Fibroblast of peridontal ligament (primary cell): ENCODE data around the gene NEGR1.

Source experiments
- DNase-seq: peaks from one replicate; pipeline ENCODE4 v3.0.0-alpha.2; 2010; ENCODE audit errors: extremely low read depth

The NEGR1 gene

GRCh38 chr1:71473331-71473730 is 809.0 kb downstream of the NEGR1 start:
- DNase-seq = no peak

GRCh38 chr1:71465093-71465492 is 817.2 kb downstream of the NEGR1 start:
- DNase-seq = no peak

GRCh38 chr1:71464016-71464415 is 818.3 kb downstream of the NEGR1 start:
- no peak for DNase-seq

GRCh38 chr1:71463144-71463543 is 819.2 kb downstream of the NEGR1 start:
- DNase-seq = no peak

DNA sequence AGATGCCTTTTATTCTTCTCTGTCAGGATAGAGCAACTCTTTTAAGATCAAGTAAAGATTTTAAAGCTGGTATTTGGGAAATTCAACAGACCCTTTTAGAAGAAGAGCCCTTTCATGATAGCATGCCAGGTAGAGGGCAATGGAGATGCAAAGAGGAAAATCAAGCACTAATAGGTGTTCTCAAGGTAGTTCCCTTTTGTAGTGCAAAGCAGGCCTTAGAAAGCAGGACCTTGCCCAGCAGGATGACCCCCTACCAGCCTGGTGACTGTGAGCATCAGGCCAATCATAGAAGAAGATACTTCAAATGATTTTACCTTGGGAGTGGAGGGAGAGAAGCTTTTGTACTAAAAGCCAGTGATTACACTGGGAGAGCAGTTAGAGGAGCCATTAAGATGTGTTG is 820.1 kb downstream of the NEGR1 start:
- DNase-seq = no peak

- DNase-seq = no peak
These were observed 820.9 kb downstream of the NEGR1 start for GRCh38 chr1:71461416-71461815.

GRCh38 chr1:71448444-71448843 is 833.9 kb downstream of the NEGR1 start:
- DNase-seq = no peak

DNA sequence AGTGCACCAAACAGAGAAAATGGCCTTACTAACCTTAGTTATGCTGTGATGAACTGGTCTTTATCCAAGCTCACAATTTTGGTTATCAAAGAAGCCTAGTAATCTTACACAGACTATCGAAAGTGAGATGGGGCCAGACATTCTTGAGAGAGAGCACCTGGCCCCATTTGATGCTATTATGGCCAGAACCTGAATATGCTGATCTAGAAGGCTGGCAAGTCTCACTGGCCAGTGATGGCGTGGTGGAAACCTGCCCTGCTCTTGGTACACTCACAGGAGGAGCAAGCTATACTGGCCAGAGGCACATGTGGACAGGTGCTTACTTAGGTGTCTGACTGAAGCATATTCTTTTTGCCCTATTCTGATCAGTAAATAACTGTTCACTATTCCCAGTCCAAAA is 843.7 kb downstream of the NEGR1 start:
- no peak for DNase-seq

DNA sequence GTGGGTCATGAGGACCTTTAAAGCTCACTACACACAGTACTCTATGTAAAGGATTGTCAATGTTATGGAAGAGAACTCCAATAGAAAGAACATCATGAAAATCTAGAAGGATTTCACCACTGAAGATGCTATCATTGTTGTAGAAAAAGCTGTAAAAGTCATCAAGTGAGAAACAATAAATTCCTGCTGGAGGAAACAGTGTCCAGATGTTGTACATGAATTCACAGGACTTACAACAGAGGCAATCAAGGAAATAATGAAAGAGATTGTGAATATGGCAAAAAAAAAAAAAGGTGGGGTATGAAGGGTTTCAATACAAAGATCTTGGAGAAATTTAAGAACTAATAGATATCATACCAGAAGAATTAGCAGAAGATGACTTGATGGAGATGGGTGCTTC is 846.4 kb downstream of the NEGR1 start:
- DNase-seq = no peak

DNA sequence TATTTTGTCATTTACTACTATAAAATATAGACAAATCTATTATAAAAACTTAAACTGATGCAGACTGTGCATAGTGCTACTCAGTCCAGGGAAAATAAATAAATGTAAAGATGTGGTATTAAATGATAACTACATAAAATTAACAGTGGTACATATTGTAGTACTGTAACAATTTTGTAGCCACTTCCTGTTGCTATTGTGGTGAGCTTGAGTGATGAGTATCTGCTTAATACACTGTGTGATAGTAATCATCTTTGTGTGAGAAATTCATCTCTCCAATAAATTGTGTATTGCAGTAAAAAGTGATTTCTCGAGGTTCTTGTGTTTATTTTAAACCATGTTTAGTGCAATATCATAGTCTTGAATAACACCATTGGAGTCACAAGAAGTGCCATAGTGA is 848.1 kb downstream of the NEGR1 start:
- no peak for DNase-seq

DNA sequence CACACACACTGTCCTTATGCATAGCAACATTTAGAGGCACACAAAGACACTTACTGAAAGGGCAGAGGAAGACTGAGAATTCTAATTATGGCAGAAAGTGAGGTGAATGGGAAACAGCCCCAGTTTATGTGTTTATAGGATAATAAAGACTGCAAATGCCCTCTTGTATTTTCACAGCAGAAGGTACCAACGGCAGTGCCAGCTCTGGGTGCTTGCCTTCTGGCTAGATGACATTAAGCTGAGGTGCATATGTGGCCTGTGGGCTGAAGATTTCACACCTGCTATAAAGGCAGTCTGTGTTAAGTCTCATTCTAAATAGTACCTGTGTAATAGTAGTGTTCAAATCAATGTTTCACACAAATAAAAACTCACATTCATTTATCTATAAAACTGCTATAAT is 854.3 kb downstream of the NEGR1 start:
- DNase-seq = no peak

GRCh38 chr1:71427066-71427465 is 855.3 kb downstream of the NEGR1 start:
- DNase-seq = no peak

DNA sequence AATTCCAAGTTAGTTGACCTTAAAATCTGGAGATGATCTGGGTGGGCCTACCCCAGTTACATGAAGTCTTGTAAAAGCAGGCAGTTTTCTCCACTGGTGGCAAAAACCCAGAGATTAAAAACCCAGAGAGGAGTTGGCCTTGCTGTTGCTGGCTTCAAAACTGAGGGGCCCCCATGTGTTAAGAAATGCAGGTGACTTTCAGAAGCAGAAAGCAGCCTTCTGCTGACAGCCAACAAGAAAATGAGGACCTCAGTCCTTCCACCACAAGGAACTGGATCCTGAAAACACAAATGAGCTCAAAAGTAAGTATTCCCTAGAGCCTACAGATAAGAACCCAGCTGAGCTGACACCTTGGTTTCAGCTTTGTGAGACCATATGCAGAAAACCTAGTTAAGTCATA is 857.8 kb downstream of the NEGR1 start:
- no peak for DNase-seq

GRCh38 chr1:71422221-71422620 is 860.1 kb downstream of the NEGR1 start:
- DNase-seq = no peak

GRCh38 chr1:71417421-71417820 is 864.9 kb downstream of the NEGR1 start:
- no peak for DNase-seq

- DNase-seq = no peak
These were observed 868.2 kb downstream of the NEGR1 start for GRCh38 chr1:71414179-71414578.

DNA sequence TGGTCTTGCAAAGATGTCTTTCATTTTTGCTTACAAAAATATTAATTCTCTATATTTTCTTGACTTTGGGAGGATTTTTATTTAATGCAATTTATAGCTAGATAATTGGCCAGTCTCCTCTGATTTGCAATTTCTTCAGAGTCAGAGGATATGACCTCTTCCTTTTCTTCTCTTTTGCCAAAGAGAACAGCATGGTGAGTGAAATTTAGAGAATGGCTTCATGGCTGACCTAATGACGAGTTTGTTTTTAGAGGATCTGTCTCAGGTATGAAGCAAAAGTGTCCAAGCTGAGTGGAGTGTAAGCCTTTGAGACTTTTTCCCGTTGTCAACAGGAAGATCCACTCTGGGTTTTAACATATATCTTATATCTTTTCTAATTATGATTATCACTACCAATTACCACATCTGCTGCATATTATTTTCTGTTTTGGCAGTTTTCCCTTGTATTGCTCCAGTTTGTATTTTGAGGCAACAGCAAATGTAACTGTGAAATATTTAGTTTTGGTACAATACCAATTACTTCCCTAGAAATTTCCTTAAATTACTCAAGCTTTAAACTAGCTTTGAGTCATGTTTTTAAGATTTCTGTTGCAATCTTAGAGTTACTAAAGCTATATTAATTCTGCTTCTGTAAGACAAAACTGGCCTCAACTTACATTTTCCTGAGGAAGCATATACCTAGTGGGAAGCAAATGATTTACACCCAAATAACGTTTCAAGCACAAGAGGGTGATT is 868.7 kb downstream of the NEGR1 start:
- peak; percentile 71 for DNase-seq

DNA sequence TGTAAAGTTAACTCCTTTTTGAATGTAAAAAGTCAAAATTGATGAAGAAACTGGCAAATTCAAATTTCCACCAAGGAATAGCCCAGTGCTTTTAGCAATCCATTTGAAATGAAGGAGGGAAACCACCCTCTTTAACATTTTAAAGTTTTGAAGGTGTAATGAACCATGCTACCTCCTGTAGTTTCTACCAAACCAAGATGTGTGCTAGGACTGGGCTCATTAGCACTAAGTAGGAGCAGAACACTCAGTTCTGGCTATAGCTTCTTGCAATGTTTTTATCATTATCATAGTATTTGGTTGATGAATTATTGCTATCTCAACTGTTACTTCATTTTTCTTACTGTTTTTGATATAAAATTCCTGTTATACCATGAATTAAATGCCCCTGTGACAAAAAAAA is 882.3 kb downstream of the NEGR1 start:
- no peak for DNase-seq

GRCh38 chr1:71399594-71399993 is 882.7 kb downstream of the NEGR1 start:
- DNase-seq = peak; percentile 7

- DNase-seq = no peak
These were observed 889.0 kb downstream of the NEGR1 start for GRCh38 chr1:71393301-71393700.

- no peak for DNase-seq
These were observed 891.8 kb downstream of the NEGR1 start for GRCh38 chr1:71390518-71390917.

DNA sequence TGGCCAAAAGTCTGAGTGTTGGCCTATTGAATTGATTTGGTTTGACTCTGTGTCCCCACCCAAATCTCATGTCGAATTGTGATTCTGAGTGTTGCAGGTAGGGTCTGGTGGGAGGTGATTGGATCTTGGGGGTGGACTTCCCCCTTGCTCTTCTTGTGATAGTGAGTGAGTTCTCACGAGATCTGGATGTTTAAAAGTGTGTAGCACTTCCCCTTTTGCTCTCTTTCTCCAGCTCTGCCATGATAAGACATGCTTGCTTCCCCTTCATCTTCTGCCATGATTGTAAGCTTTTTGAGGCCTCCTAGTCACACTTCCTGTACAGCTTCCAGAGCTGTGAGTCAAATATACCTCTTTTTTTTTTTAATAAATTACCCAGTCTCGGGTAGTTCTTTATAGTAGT is 904.5 kb downstream of the NEGR1 start:
- DNase-seq = no peak

DNA sequence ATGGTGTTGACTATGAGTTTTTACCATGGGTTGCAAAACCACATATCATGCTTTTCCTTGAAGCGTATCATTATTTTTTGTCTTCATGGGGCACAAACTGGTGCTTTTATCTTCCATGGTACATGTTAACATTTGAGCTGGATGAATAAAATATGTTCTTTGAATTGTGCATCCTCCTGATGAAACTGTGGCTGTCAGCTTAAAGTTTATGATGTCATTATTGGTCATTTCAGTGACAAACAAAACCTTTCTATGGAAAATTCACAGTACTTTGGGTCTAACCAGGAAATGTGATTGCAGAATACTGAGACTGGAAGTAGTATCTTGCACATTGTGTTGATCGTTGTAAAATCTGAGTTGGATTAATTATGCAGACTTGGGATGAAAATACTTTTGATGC is 909.8 kb downstream of the NEGR1 start:
- DNase-seq = no peak

- DNase-seq = no peak
These were observed 910.8 kb downstream of the NEGR1 start for GRCh38 chr1:71371581-71371980.
